PC-9 (cell line): ENCODE data around the gene GNG7.

ENCODE experiments used
- EZH2 ChIP-seq: fragments of 200-600 bp; sonication (generic); IDR thresholded peaks from 2 replicates; pipeline ENCODE4 v1.8.0; 2017; ENCODE audit warnings: antibody characterized with exemption, low read depth
- TF ChIP-seq, protein P1 (sequence below): fragments of 200-600 bp; sonication (generic); conservative IDR thresholded peaks from 2 replicates; pipeline ENCODE4 v1.6.1; 2017; ENCODE audit warnings: mixed run types, antibody characterized with exemption, mild to moderate bottlenecking, moderate library complexity

DNA sequence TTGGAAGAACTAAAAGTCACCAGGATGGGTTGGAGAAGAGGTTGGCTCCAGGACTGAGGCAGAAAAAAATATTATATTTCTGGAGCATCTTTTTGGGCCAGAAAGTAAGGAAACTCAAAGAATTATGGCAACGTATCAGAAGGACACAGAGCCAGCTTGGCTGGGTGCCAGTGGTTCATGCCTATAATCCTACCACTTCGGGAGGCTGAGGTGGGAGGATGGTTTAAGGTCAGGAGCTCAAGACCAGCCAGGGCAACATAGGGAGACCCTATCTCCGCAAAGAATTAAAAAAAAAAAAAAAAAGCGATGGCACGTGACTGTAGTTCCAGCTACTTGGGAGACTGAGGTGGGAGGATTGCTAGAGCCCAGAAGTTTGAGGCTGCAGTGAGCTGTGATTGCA lies 118.5 kb downstream of the GNG7 start:
- no peak for TF ChIP-seq EZH2
- TF ChIP-seq, protein P1, sequence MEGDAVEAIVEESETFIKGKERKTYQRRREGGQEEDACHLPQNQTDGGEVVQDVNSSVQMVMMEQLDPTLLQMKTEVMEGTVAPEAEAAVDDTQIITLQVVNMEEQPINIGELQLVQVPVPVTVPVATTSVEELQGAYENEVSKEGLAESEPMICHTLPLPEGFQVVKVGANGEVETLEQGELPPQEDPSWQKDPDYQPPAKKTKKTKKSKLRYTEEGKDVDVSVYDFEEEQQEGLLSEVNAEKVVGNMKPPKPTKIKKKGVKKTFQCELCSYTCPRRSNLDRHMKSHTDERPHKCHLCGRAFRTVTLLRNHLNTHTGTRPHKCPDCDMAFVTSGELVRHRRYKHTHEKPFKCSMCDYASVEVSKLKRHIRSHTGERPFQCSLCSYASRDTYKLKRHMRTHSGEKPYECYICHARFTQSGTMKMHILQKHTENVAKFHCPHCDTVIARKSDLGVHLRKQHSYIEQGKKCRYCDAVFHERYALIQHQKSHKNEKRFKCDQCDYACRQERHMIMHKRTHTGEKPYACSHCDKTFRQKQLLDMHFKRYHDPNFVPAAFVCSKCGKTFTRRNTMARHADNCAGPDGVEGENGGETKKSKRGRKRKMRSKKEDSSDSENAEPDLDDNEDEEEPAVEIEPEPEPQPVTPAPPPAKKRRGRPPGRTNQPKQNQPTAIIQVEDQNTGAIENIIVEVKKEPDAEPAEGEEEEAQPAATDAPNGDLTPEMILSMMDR = no peak
